ENCODE measurements around the gene LAPTM5.

The LAPTM5 gene

DNA sequence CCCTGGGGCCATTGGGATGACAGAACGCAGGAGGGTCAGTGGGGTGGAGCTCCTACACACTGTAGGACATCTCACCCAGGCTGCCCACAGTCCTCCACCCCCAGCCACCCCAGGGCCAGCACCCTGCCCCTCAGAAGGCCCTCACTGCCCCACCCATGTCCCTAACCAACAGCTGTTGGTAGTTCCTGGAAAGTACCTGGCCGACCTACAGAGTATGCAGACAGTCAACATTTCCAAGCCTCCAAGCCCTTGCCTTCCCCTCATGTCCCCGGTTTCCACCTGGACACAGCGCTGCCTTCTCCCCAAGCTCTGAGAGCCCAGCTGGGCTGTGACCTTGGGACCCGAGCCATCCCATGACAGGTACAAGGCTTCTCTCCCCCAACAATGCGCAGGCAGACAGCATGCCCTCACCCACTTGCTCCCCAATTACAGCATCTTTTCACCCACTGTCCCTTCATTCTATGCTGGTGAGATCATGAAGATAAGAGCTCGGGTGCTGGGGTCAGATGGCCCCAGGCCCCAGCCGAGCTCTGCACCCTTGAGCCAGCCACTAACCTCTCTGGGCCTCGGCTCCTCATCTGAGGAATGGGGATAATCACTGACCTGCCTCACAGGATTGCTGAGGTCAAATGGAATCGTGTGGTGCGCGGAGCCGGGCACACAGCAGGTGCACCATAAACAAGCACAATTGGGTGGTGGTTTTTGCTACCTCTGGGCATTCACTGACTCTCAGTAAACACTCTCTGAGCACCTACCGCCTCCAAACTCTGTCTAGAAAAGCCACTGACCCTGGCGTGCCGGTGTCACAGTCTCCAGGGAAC is 11.2 kb downstream of the LAPTM5 start:
- DNase-seq (ENCODE audit: insufficient read length, low spot score), result no peak
- FAIRE-seq, result no peak

DNA sequence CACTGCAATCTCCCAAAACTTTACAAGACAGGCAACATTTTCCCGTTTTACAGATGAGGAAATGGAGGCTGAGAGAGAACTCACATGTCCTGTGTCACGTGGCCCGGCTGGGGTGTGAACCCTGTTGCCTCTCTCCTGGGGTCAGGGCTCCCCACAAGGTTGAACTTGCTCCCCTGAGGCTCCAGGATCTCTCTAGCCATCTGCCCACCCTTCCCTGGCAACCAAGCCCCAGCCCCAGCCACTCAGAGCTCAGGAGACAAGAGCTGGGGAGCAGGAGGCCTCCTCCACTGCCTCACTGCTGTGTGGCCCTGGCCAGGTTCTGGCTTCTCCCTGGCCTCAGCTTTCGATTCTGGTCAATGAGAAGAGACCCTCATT is 11.8 kb downstream of the LAPTM5 start:
- FAIRE-seq (no peak), DNase-seq (ENCODE audit: insufficient read length, low spot score) (no peak)

DNA sequence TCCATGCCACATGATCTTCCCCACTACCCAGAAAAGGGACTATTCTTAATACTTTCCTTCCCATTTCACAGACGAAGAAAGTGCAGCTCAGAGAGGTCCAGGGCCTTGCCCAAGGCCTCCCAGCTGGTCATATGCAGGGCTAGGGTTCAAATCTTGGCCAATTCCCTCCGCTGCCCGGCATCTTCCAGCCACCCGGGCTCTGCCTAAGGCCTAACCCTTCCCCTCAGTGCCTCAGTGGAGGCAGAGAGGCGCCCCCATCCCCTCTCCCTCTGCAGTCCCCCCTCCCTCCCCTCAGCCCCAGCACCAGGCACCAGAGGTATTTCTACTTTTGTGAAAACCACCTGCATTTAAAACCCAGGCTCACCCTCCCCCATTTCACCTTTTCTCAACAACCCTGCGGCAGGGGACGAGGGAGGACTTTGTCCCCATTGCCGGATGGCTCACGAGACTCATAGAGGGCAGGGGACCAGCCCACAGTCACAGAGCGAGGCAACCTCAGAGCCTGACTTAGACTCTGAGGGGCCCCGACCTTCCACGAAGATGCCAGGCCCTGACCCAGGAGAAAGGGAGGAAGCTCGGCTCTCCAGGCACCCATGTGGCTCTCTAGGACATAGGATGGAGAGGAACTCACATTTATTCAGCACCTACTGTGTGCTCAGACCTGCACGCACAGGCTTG is 12.3 kb downstream of the LAPTM5 start:
- FAIRE-seq (no peak), DNase-seq (ENCODE audit: insufficient read length, low spot score) (no peak)

DNA sequence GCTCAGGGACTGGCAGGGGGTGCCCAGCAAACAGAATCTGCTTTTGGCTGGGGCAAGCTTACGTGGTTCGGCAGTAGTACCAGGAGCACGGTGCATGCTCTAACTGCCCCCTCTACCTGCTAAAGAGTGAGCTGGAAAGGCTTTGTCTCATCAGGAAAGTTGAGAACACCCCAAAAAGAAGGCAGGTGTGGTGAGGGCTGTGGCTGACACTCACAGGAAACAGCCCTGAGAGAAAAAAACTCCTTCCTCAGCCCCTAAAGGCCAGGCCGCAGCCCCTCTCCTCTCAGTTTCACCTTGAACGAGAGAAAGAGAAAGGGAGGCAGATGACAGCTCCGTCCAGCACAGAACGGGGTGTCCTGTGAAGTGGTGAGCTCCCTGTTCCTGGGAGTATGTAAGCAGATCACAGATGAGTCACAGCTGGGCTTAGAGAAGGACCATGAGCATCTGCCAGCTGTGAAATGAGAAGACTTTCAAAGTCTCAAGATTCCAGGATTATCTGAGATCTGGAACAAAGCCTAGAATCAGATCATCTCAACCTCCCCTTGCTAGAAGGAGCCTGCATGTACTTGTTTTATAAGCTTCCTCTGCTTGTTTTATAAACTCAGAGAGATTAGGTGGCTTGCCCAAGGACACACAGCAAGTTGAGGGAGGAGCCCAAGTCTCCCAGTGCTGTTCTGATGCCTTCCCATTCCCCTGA is 13.4 kb downstream of the LAPTM5 start:
- no peak for FAIRE-seq
- DNase-seq (ENCODE audit: insufficient read length, low spot score), result no peak

DNA sequence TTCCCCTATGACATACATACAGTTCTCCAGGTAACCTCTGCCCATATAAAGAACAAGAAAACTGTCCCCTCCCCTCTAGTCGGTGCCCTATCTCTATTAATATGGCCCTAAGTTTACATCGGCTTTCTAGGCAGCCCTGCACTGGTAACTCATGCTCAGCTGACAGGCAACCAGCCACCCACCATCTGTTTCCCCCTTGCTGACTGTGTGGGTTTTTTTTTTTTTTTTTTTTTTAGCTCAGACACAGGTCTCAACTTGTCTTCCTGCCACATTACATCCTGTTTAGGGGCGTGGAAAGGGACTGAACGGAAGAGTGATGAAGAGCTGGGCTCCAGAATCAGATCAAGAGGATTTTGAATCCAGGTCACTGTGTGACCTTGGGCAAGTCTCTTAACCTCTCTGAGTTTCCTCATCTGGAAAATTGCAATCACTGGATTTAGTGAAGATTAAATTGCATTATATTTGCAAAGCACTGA is 14.0 kb downstream of the LAPTM5 start:
- FAIRE-seq, result no peak

DNA sequence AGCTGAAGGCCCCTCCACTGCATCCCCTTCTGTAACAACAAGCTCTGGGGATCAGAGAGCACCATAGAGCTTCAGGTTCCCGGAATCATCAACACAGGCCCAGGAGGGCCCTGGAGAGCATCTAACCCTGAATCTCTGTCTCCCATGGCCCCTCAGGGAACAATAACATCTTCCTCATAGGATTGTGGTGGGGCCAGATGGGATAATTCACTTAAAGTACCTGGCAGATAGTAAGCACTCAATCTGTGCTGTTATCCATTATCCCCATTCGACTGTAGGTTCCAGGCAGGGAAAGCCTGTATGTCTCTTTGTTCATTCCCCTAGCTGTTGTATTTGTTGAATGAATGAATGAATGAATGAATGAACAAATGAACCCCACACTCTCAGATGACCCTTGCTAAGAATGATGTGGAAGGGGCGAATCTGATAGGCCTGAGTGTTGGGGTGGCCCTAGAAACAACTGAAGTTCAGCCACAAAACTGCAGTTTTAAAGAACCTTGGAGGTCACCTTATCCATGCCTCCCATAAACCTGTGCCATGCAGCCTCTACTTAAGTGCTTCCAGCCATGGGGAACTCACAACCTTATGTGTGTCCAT is 14.5 kb downstream of the LAPTM5 start:
- no peak for DNase-seq (ENCODE audit: insufficient read length, low spot score)
- FAIRE-seq, result no peak

More for the DNA sequence above, 14.0 kb downstream of the LAPTM5 start:
- no peak for DNase-seq (ENCODE audit: insufficient read length, low spot score)

DNA sequence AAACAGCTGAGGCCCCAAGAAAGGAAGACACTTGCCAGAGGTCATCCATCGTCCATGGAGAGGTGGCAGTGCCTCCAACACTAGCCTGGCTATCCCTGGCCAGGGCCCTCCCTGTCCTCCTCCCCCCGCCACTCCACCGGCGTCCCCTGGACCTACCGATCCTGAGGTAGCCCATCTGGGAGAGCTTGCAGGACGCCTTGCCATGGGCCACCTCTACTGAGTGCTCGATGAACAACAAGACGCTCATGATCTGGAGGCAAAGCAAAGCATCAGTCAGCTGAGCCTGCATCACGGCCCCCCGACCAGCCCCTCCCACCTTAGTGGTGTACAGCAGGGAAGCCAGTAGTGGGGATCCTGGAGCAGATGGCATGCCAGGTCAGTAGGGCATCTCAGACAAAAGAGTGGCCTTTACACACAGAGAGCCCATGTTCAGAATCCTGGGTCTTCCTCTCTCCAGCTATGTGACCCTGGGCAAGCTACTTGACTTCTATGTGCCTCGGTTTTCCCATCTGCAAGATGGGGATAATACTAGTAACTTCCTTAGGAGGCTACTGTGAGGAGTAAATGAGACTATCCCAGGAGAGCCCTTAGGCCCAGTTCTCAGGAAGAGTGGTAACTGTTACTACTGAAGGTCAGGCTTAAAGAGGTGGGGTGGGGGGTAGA is 15.1 kb downstream of the LAPTM5 start:
- FAIRE-seq, result no peak

DNA sequence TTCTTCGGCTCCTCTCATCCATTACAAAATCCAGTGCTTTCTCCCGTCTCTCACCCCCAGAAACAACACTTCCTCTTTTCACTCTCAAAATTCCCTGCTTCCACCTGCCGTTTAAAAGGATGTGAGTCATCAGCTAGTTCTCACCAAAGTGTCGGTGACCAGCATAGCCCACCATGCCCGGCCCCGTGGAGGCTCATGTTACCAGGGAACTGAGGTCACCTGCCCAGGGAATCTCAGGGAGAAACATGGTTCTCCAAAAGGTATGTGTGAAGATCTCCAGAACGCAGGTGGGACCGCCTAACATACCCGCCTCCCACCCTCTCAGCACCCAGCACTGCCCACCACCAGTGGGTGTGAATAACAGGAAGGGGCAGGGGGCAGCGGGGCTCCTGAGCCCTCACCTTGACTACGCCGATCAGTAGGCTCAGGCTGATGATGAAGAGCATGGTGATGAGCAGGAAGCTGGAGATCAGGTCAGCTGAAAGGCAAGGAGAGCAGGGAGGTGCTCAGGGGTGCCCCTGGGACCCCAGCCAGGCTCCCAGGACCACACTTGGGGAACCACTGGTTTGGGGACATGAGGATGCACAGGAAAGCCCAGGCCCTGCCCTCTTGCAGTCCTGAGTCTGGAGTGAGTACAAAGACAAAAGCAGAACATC is 16.2 kb downstream of the LAPTM5 start:
- DNase-seq (ENCODE audit: insufficient read length, low spot score) (peak; percentile 40), FAIRE-seq (no peak)

More for the DNA sequence above, 15.1 kb downstream of the LAPTM5 start:
- no peak for DNase-seq (ENCODE audit: insufficient read length, low spot score)

DNA sequence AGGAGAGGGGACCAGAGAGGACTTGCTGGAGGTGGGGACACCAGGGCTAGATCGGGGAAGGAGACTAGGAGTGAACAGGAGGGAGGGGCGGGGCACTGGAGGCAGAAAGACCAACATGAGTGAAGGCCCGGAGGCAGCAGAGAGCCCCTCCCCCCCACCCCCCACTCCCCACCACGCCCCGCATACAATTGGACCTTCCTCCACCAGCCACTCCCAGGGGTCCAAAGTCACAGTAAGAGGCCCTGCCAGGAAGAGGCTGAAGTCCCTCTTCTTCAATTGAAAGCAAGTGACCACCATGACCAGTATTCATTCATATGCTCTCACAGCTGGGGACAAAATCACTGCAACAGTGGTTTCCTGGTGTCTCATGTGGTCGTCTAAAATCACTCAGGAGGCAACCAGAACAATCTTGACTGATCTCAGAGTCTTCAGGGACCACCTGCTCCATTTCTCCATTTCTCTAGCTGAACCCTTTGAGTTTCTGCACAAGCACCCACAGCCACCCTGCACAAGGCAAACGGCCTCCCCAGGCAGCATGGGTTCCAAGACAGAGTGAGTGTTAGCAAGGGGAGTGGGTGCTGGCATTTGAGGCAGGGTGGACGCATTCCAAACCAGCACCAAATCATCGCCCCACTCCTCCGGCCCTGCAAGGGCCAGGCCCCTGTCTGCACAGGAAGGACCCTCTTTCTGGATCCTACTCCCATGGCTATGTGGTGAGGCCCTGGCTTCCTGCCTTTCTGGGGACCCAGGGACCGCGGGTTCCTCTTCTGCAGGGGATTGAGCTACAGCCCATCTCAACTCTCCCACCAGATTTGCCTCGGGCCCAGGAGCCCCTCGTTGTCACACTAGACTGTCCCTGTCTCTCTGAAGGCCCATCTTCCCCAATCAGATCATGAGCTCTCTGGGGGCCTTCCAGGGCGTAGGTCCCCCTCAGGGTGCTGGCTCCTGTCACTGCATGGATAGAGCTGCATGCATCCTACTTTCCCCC is 17.0 kb downstream of the LAPTM5 start:
- no peak for DNase-seq (ENCODE audit: insufficient read length, low spot score)
- no peak for FAIRE-seq

DNA sequence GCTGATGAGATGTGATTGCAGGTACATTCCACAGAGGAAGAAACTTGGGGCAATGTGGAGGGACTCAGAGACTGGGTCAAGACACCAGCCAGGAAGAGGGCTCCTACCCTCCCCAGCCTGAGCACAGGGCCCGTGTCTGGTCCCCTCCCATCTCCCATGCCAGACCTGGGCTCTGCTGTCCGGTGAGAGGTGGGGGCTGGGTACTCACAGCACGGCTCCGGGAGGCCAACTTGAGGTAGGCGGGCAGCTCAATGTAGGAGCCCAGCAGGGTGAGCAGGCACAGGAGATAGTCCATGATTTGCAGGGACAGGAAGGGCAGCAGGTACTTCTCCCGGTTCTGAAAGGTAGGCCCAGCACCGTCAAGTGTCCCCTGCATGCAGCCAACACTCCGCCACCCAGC is 18.0 kb downstream of the LAPTM5 start:
- FAIRE-seq (no peak), DNase-seq (ENCODE audit: insufficient read length, low spot score) (no peak)

DNA sequence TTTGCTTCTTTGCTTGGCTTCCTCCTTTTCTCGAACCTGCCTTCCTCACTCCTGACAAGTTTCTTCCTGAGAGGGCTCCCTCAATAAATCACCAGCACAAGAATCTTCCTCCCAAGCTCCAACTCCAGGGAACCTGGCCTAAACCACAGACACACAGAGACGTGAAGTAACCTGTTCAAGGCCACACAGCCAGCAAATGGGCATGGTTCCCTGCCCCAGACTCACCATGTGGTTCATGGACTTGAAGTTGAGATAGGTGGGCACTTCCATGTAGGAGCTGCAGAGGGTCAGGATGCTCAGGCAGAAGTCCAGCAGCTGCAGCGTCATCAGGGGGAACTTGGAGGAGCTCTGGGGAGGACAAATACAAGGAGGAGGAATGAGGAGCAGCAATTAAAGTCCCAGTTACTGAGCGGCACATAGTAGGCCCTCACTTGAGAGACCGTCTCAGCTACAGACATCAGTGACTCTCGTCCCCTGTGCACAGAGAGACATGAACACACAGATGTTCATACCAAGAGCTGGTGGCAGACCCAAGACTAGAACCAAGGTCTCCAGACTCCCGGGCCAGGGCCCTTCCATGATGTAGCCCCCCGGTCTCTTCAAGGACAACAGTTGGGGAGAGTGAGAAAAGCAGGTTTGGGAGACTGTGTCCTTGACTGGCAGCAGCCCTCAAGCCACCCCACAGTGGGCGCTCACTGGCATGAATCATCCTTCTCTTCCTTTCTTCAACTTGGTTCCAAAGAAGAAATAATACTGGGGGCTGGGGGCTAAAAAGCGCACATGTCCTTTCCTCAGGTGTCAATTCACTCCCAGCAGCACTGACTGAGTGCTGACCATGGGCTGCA is 18.6 kb downstream of the LAPTM5 start:
- DNase-seq (ENCODE audit: insufficient read length, low spot score) (no peak), FAIRE-seq (no peak)

DNA sequence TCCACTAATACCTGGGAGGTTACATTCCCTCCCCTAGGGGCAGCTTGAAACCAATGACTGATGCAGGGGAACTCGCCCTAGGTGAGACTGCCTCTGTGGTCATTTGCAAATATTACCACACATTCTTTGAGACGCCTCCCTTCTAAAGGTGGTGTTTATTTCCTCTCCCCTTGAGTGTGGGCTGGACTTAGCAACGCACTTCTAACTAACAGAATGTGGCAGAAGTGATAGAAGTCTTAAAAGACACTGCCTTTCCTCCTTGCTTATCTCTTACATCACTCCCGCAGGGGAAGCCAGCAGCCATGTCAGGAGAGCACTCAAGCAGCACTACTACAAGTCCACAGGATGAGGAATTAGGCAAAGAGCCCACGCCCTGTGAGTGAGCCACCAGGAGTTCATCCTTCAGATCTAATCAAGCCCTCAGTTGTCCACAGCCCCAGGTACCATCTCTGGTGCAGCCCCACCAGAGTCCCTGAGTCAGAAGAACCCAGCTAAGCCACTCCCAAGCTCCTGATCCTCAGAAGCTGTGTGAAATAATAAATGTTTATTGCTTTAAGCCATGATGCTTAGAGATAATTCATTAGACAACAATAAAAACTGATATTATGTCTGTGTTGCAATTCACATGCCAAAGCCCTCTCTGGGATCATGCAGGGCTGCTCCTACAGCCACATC is 19.4 kb downstream of the LAPTM5 start:
- FAIRE-seq (no peak), DNase-seq (ENCODE audit: insufficient read length, low spot score) (no peak)

DNA sequence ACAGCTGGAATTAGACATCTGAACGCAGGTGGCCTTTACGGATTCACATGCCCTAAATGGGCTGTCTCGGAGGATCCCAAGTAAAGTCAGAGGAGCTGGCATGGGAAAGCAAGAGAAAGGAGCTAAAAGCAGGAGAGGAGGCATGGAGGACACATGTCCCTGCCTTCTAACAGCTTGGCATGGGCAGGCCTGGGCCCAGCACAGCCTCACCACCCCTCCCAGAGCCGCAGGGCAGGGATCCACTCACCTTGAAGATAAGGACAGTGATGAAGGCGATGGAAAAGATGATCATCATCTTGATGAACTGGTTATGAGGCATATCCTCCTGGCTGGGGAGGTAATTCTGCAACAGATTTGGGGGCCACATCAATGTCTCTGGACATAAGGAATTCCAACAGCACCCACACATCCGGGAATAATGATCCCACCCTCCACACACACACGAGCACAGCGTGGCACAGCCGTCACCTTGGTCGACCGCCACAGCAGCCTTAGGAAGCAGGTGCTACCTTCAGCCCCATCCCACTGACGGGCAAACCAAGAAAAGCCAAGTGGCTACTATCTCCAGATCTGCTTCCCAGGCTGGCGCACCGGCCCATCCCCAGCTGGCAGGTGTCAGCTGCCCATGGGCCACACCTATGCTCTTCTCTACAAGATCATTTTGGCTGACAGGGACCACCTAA is 20.1 kb downstream of the LAPTM5 start:
- no peak for DNase-seq (ENCODE audit: insufficient read length, low spot score)
- FAIRE-seq, result no peak

DNA sequence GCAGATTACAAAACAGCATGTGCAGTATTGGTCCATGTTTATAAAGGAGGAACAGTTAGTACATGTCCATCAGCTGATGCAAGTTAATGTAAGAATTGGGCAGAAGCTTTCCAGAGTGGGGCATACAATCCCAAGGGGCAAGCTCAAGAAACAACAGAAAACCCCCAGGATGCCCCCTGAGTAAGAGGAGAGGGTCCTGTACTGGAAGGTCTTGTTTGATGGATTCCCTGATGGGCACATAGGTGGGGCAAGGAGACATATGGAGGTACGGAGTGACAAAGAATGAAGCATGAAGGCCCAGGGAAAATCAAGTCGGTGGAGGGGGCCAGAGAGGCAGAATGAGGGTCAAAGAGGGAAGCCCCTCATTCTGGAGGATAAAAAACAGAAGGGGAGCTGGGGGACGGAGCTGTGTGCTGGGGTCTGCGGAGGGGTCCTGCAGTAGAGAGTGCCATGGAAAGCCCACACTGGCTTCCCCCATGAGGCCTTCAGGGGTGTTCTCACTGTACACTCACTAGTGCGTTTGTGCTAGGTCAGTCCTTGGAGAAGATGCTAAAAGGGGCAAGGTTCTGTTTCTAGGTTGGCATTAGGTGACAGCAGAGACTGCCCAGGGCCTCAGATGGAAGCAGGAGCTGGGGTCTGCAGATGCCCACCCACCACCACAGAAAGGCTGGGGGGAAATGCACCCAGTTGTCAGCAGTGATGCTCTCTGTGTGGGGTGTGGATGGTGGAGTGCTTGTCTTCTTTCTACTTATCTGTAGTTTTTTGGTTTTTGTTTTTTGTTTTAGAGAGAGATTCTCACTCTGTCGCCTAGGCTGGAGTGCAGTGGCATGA is 21.7 kb downstream of the LAPTM5 start:
- FAIRE-seq (no peak), DNase-seq (ENCODE audit: insufficient read length, low spot score) (no peak)

DNA sequence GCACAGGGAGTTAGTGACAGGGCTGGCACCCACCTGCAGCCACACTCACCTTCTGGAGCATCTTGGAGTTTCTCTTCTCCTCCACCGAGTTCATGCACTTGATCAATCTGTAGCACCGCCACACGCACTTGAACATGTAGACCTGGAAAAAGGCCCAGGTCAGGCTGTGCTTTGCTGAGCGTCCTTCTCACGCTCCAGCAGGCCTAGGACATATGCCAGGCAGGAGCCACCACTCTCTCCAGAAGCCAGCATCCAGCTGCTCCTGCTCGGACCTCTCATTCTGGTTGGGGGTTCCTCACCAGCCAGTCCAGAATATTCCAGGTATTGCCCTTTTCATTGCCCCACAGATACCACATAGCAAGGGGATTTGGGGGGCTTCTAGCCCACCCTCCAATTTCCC is 22.4 kb downstream of the LAPTM5 start:
- DNase-seq (ENCODE audit: insufficient read length, low spot score) (no peak), FAIRE-seq (no peak)

DNA sequence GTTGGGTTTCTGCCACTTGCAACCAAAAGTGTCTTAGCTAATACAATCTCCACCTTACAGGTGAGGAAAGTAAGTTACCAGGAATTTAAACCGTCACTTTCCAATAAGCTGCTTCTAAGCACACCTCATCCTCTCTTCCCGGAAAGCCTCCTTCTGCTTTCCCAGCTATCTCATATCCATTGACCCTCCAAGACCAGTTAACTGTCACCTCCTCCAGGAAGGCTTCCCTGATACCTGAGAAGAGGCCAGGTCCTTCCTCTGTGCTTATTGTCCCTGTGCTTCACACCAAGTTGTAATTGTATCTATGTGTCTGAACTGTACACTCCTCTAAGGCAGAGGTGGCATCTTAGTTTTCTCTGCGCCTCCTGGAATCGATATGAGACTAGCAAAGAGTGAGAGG is 23.0 kb downstream of the LAPTM5 start:
- DNase-seq (ENCODE audit: insufficient read length, low spot score) (no peak), FAIRE-seq (no peak)

Data from HTR-8/SVneo (cell line).